OCI-LY7 (cell line): ENCODE results near the gene TMEM53. TPM values are rescaled to one million over a fixed set of nuclear protein-coding genes. Genes with fewer than 3 reads are reported as not detected.
"Not testable (repeated sequence)": the region's sequence is repeated elsewhere in the genome, so short reads cannot be mapped to it uniquely, and the experiment has no call there.

Experiments
- BruUV-seq: library from RNA; stranded (reverse); fragments of 400-500 nt; replicated peaks from 2 replicates; lab custom pipeline; 2021; lab: Mats Ljungman, UMichigan
- CTCF ChIA-PET: fragments of 300-600 bp; sonication (Branson Sonifier 250); formaldehyde crosslinking; loops from one replicate; lab custom pipeline; 2022; ENCODE audit warnings: antibody characterized with exemption; ENCODE audit not compliant: unreplicated experiment; lab: Charles Lee
- POLR2A ChIA-PET: fragments of 300-600 bp; sonication (Branson Sonifier 250); formaldehyde crosslinking; loops from one replicate; lab custom pipeline; 2022; ENCODE audit warnings: antibody characterized with exemption; lab: Charles Lee
- DNase-seq: peaks from one replicate; pipeline ENCODE4 v3.0.0-alpha.2; 2015; ENCODE audit warnings: low spot score
- H2AFZ ChIP-seq: fragments of 200-600 bp; sonication (generic), shearing (Covaris generic); 2 replicates; pipeline ENCODE4 v1.6.1; 2014; ENCODE audit warnings: mild to moderate bottlenecking, antibody characterized with exemption, low read length, moderate library complexity
- H3K27ac ChIP-seq: fragments of 200-600 bp; sonication (generic); 2 replicates; pipeline ENCODE4 v1.5.1; 2014; ENCODE audit warnings: mixed run types, low read depth, mild to moderate bottlenecking, moderate library complexity, low read length, inconsistent platforms; ENCODE audit not compliant: poor library complexity, severe bottlenecking
- H3K36me3 ChIP-seq: fragments of 200-600 bp; sonication (generic); 2 replicates; pipeline ENCODE4 v1.6.1; 2014; ENCODE audit warnings: mild to moderate bottlenecking, antibody characterized with exemption, low read length, moderate library complexity, mixed read lengths; ENCODE audit not compliant: insufficient read depth
- H3K4me1 ChIP-seq: fragments of 200-600 bp; sonication (generic); 2 replicates; pipeline ENCODE4 v1.5.1; 2014; ENCODE audit warnings: mild to moderate bottlenecking, low read length; ENCODE audit not compliant: insufficient read depth, poor library complexity, severe bottlenecking
- H3K4me2 ChIP-seq: fragments of 200-600 bp; sonication (generic); 2 replicates; pipeline ENCODE4 v1.6.1; 2014; ENCODE audit warnings: mild to moderate bottlenecking, low read length
- H3K4me3 ChIP-seq: fragments of 200-600 bp; sonication (generic); 2 replicates; pipeline ENCODE4 v1.5.1; 2014; ENCODE audit warnings: mild to moderate bottlenecking, low read depth, low read length; ENCODE audit not compliant: poor library complexity, severe bottlenecking
- H3K79me2 ChIP-seq: fragments of 200-600 bp; sonication (generic); 2 replicates; pipeline ENCODE4 v1.6.1; 2016; ENCODE audit warnings: low read depth, mild to moderate bottlenecking, low read length, moderate library complexity, mixed read lengths; ENCODE audit not compliant: insufficient read depth
- H3K9me2 ChIP-seq: fragments of 200-600 bp; sonication (generic); 2 replicates; pipeline ENCODE4 v1.6.1; 2016; ENCODE audit warnings: mild to moderate bottlenecking, low read length, mixed read lengths; ENCODE audit not compliant: insufficient read depth
- H3K9me3 ChIP-seq: fragments of 200-600 bp; sonication (generic); 2 replicates; pipeline ENCODE4 v1.6.1; 2014; ENCODE audit warnings: mild to moderate bottlenecking, mixed run types, low read length, mixed read lengths
- H4K20me1 ChIP-seq: fragments of 200-600 bp; sonication (generic); 2 replicates; pipeline ENCODE4 v1.6.1; 2014; ENCODE audit warnings: mild to moderate bottlenecking, antibody characterized with exemption, low read length, moderate library complexity, mixed read lengths; ENCODE audit not compliant: insufficient read depth
- CTCF ChIP-seq: fragments of 200-600 bp; sonication (generic); conservative IDR thresholded peaks from 2 replicates; pipeline ENCODE4 v1.5.1; 2014; ENCODE audit warnings: mild to moderate bottlenecking, antibody characterized with exemption, low read length, moderate library complexity, mixed read lengths
- EZH2phosphoT487 ChIP-seq: fragments of 200-600 bp; sonication (generic); IDR thresholded peaks from 2 replicates; pipeline ENCODE4 v1.6.1; 2018; ENCODE audit warnings: low read depth, borderline replicate concordance, mild to moderate bottlenecking, mixed run types, antibody characterized with exemption, low read length, moderate library complexity, mixed read lengths
- intact Hi-C: fragments of 100-400 bp; cut with micrococcal nuclease; formaldehyde crosslinking; loops from one replicate; pipeline ENCODE4 v1.10.0; 2022; ENCODE audit not compliant: unreplicated experiment
- total RNA-seq, 2 experiments: library from RNA; depleted of rRNA in 1 of 2; stranded (reverse); fragments of >200 nt in 1 of 2; shearing (Covaris generic) in 1 of 2; gene quantifications; 2 replicates each; pipeline ENCODE4 v1.2.3, GENCODE V29; 2014 to 2022

TMEM53 gene
- total RNA-seq, 2 experiments from 2014 or later = 6.6 to 8.1 TPM

GRCh38 chr1:44672254-44672955 lies 1.9 kb downstream of the TMEM53 start:
- ChIA-PET POLR2A (interaction anchor here (0.6 to 4.3 kb wide), 3 partner anchors 23 to 49 kb away, joined by 3 to 27 read pairs (median 3); no protein-coding TSS in a partner anchor), CTCF (no interaction called here)
- DNase-seq = peak; percentile 44
- H3K36me3 ChIP-seq = no peaks in the 10 kb centered on the region
- TF ChIP-seq EZH2phosphoT487 (no peak), CTCF (no peak)
- H3K9me2 ChIP-seq = no peaks in the 10 kb centered on the region
- H3K4me1 ChIP-seq = peaks cover 47% of the 10 kb centered on the region
- H2AFZ ChIP-seq = no peak overlapping the region
- H4K20me1 ChIP-seq = no peaks in the 10 kb centered on the region
- H3K27ac ChIP-seq = no peak overlapping the region
- no TSS peak for BruUV-seq
- peak overlapping the region; percentile 37; the same call in 1 of the 2 replicates for H3K4me2 ChIP-seq
- intact Hi-C loops = no loop called here
- H3K9me3 ChIP-seq = no peaks in the 10 kb centered on the region
- no peak overlapping the region for H3K4me3 ChIP-seq
- no peaks in the 10 kb centered on the region for H3K79me2 ChIP-seq

GRCh38 chr1:44670751-44671640 lies 3.3 kb downstream of the TMEM53 start:
- Histone ChIP-seq H3K79me2 (no peaks in the 10 kb centered on the region), H3K4me2 (no peak overlapping the region), H2AFZ (no peak overlapping the region), H3K36me3 (no peaks in the 10 kb centered on the region), H3K27ac (no peak overlapping the region), H3K4me1 (peaks cover 33% of the 10 kb centered on the region), H4K20me1 (no peaks in the 10 kb centered on the region), H3K9me3 (no peaks in the 10 kb centered on the region), H3K4me3 (no peak overlapping the region), H3K9me2 (no peaks in the 10 kb centered on the region)
- no peak for DNase-seq
- ChIA-PET CTCF (no interaction called here), POLR2A (no interaction called here)
- intact Hi-C loops = no loop called here
- TF ChIP-seq CTCF (no peak), EZH2phosphoT487 (no peak)
- no TSS peak for BruUV-seq

GRCh38 chr1:44666719-44667118 lies 7.6 kb downstream of the TMEM53 start:
- H3K4me1 ChIP-seq, H3K9me2 ChIP-seq, CTCF ChIA-PET, DNase-seq, H3K79me2 ChIP-seq, H3K4me3 ChIP-seq, H3K4me2 ChIP-seq, H2AFZ ChIP-seq, intact Hi-C loops, H3K27ac ChIP-seq, BruUV-seq, H3K36me3 ChIP-seq, H3K9me3 ChIP-seq, H4K20me1 ChIP-seq, POLR2A ChIA-PET: not testable (repeated sequence)
